Loucy (cell line): ENCODE data around the gene WASF3.

Source experiments
- H2AFZ ChIP-seq: fragments of 200-600 bp; sonication (generic); 2 replicates; pipeline ENCODE4 v1.6.0; 2016; ENCODE audit warnings: antibody characterized with exemption, mild to moderate bottlenecking, low read length, moderate library complexity
- H3F3A ChIP-seq: fragments of 200-600 bp; 2 replicates; pipeline ENCODE4 v1.6.0; 2016; ENCODE audit warnings: antibody characterized with exemption, low read depth, mild to moderate bottlenecking
- H3K27me3 ChIP-seq: fragments of 200-600 bp; sonication (generic); 2 replicates; pipeline ENCODE4 v1.6.1; 2014; ENCODE audit warnings: low read length, mild to moderate bottlenecking; ENCODE audit not compliant: insufficient read depth, poor library complexity, severe bottlenecking
- H3K36me3 ChIP-seq: fragments of 200-600 bp; sonication (generic); 2 replicates; pipeline ENCODE4 v1.6.1; 2016; ENCODE audit warnings: low read length; ENCODE audit not compliant: insufficient read depth
- H3K4me1 ChIP-seq: fragments of 200-600 bp; sonication (generic); 2 replicates; pipeline ENCODE4 v1.5.1; 2014; ENCODE audit warnings: low read length, mild to moderate bottlenecking; ENCODE audit not compliant: insufficient read depth, poor library complexity, severe bottlenecking
- H3K4me2 ChIP-seq: fragments of 200-600 bp; sonication (generic); 2 replicates; pipeline ENCODE4 v1.6.0; 2014; ENCODE audit warnings: antibody characterized with exemption, low read length, low read depth, mild to moderate bottlenecking; ENCODE audit not compliant: poor library complexity, severe bottlenecking
- H3K4me3 ChIP-seq: fragments of 200-600 bp; sonication (generic); 2 replicates; pipeline ENCODE4 v1.5.1; 2014; ENCODE audit warnings: low read length, mild to moderate bottlenecking, mixed read lengths; ENCODE audit not compliant: poor library complexity, severe bottlenecking
- H3K79me2 ChIP-seq: fragments of 200-600 bp; sonication (generic); 2 replicates; pipeline ENCODE4 v1.6.1; 2014; ENCODE audit warnings: low read length; ENCODE audit not compliant: insufficient read depth
- H3K9ac ChIP-seq: fragments of 200-600 bp; sonication (generic); 2 replicates; pipeline ENCODE4 v1.6.0; 2014; ENCODE audit warnings: mild to moderate bottlenecking, low read depth, low read length, moderate library complexity; ENCODE audit not compliant: poor library complexity, severe bottlenecking
- H3K9me2 ChIP-seq: fragments of 200-600 bp; sonication (generic); replicated peaks from 2 replicates; pipeline ENCODE4 v1.6.1; 2016; ENCODE audit warnings: low read depth, low read length, mixed read lengths
- H3K9me3 ChIP-seq: fragments of 200-600 bp; sonication (generic); 2 replicates; pipeline ENCODE4 v1.6.1; 2014; ENCODE audit warnings: mild to moderate bottlenecking, antibody characterized with exemption, low read length, low read depth; ENCODE audit not compliant: insufficient read depth
- H4K20me1 ChIP-seq: fragments of 200-600 bp; sonication (generic); 2 replicates; pipeline ENCODE4 v1.6.0; 2014; ENCODE audit warnings: antibody characterized with exemption, low read length, mild to moderate bottlenecking; ENCODE audit not compliant: insufficient read depth, poor library complexity, severe bottlenecking
- EZH2phosphoT487 ChIP-seq: fragments of 200-600 bp; IDR thresholded peaks from 2 replicates; pipeline ENCODE4 v1.6.1; 2018; ENCODE audit warnings: antibody characterized with exemption, mild to moderate bottlenecking, moderate library complexity, borderline replicate concordance
- TF ChIP-seq, protein P1 (sequence below): fragments of 200-600 bp; sonication (generic); conservative IDR thresholded peaks from 2 replicates; pipeline ENCODE4 v1.5.1; 2014; ENCODE audit warnings: mild to moderate bottlenecking, antibody characterized with exemption, low read length

Gene WASF3

DNA sequence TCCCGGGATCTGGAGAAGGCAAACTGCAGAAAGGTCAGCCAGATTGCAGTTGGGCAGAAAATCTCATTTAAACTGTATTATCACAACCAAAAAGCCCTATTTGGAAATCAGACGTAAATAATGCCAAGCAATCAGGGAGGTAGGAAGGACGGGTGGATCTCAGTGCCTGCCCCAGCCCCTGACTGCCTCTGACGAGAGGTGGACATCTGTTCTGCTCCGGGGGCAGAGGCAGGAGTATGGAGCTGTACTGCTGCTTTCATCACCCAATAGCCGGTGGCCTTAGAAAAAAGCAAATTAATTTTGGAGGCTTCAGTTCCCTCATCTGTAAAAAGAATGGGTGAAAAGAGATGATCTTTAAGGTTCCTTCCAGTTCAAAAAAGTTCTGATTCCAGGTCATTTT lies 43.6 kb upstream of the WASF3 start:
- no peaks in the 10 kb centered on the region for H3F3A ChIP-seq
- H3K9ac ChIP-seq = no peak overlapping the region
- no peak overlapping the region for H2AFZ ChIP-seq
- no peaks in the 10 kb centered on the region for H3K79me2 ChIP-seq
- H4K20me1 ChIP-seq = no peaks in the 10 kb centered on the region
- peaks cover 4% of the 10 kb centered on the region; the same call in 1 of the 2 replicates for H3K9me3 ChIP-seq
- TF ChIP-seq, protein P1, sequence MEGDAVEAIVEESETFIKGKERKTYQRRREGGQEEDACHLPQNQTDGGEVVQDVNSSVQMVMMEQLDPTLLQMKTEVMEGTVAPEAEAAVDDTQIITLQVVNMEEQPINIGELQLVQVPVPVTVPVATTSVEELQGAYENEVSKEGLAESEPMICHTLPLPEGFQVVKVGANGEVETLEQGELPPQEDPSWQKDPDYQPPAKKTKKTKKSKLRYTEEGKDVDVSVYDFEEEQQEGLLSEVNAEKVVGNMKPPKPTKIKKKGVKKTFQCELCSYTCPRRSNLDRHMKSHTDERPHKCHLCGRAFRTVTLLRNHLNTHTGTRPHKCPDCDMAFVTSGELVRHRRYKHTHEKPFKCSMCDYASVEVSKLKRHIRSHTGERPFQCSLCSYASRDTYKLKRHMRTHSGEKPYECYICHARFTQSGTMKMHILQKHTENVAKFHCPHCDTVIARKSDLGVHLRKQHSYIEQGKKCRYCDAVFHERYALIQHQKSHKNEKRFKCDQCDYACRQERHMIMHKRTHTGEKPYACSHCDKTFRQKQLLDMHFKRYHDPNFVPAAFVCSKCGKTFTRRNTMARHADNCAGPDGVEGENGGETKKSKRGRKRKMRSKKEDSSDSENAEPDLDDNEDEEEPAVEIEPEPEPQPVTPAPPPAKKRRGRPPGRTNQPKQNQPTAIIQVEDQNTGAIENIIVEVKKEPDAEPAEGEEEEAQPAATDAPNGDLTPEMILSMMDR = no peak
- TF ChIP-seq EZH2phosphoT487 = no peak
- no peaks in the 10 kb centered on the region for H3K4me1 ChIP-seq
- H3K4me2 ChIP-seq = no peak overlapping the region
- H3K36me3 ChIP-seq = no peaks in the 10 kb centered on the region
- H3K27me3 ChIP-seq = no peaks in the 10 kb centered on the region
- H3K4me3 ChIP-seq = no peak overlapping the region
- H3K9me2 ChIP-seq = no peaks in the 10 kb centered on the region

DNA sequence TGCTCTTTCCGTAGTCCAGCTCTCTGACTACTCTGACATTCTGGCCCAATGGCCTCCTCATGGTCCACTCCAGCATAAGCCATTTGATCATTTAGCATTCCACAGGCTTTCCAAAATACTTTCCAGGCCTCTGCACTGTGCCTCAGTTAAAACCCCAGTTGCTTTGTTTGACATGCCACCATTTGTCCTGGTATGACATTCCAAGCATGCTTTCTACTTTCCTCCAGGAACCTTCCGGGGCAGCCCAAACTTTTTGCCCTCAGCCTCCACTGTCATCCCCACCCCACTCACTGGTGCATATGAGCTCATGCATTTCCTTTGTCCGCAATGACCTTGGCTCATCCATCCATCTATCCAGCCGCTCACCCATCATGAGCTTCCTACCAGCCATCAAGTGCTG lies 41.8 kb upstream of the WASF3 start:
- H3K36me3 ChIP-seq = no peaks in the 10 kb centered on the region
- H3K79me2 ChIP-seq = no peaks in the 10 kb centered on the region
- H3K9me2 ChIP-seq = no peaks in the 10 kb centered on the region
- no peaks in the 10 kb centered on the region for H3K27me3 ChIP-seq
- H3K9ac ChIP-seq = no peak overlapping the region
- TF ChIP-seq EZH2phosphoT487 = no peak
- TF ChIP-seq, protein P1 = no peak
- no peaks in the 10 kb centered on the region for H3K9me3 ChIP-seq
- H2AFZ ChIP-seq = no peak overlapping the region
- H3K4me2 ChIP-seq = no peak overlapping the region
- H4K20me1 ChIP-seq = no peaks in the 10 kb centered on the region
- no peak overlapping the region for H3K4me3 ChIP-seq
- no peaks in the 10 kb centered on the region for H3F3A ChIP-seq
- H3K4me1 ChIP-seq = no peaks in the 10 kb centered on the region

DNA sequence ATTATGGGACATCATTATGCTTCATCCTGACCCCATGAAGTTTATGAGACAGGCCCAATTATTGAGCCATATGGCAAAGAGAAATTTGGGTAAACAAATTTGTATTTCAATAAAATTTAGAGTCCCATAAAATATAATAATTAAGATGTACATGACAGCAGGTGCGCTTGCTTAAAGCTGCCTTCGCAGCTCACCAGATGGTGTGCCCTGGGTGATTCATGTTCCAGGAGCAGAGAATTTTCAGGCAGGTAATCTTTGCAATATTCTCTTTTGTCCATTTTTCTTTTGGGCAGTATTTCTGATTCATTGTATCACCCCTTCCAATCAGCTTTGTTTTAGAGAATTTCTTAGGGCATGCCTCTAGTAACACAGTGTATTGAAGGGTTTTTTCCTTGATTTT lies 39.5 kb upstream of the WASF3 start:
- Histone ChIP-seq H3F3A (no peaks in the 10 kb centered on the region), H3K79me2 (no peaks in the 10 kb centered on the region), H3K9ac (no peak overlapping the region), H3K36me3 (no peaks in the 10 kb centered on the region), H3K9me2 (no peaks in the 10 kb centered on the region), H3K4me1 (no peaks in the 10 kb centered on the region), H3K4me3 (no peak overlapping the region), H3K27me3 (no peaks in the 10 kb centered on the region), H4K20me1 (no peaks in the 10 kb centered on the region), H3K9me3 (no peaks in the 10 kb centered on the region), H2AFZ (no peak overlapping the region), H3K4me2 (no peak overlapping the region)
- TF ChIP-seq, protein P1 = no peak
- TF ChIP-seq EZH2phosphoT487 = no peak
